ENCODE data around the gene TEKT3.

The TEKT3 gene

DNA sequence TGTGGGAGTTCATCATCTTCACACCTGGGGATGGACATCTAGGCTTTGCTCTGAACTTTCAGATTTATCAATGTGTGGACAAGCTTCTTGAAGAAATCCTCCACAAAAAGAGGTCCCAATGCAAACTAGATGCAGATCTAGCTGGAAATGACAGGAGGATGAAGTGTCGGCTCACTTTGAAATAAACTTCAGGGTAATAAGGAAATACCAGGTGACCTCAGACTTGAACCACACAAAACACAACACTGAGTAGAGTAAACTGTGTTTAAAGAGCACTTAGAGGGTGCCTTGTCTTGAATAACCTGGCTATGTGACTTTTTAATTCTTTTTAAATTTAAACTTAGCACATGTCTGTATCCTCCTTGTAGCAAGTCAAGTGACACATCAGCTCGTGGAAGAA lies 27.2 kb upstream of the TEKT3 start:
- TF ChIP-seq, protein P1, sequence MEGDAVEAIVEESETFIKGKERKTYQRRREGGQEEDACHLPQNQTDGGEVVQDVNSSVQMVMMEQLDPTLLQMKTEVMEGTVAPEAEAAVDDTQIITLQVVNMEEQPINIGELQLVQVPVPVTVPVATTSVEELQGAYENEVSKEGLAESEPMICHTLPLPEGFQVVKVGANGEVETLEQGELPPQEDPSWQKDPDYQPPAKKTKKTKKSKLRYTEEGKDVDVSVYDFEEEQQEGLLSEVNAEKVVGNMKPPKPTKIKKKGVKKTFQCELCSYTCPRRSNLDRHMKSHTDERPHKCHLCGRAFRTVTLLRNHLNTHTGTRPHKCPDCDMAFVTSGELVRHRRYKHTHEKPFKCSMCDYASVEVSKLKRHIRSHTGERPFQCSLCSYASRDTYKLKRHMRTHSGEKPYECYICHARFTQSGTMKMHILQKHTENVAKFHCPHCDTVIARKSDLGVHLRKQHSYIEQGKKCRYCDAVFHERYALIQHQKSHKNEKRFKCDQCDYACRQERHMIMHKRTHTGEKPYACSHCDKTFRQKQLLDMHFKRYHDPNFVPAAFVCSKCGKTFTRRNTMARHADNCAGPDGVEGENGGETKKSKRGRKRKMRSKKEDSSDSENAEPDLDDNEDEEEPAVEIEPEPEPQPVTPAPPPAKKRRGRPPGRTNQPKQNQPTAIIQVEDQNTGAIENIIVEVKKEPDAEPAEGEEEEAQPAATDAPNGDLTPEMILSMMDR (IDR thresholded peaks at IDR 0.05; ENCODE audit: low read depth, low read length, missing control alignments) = no peak
- DNase-seq (ENCODE audit: extremely low read depth, low read depth) = no peak

DNA sequence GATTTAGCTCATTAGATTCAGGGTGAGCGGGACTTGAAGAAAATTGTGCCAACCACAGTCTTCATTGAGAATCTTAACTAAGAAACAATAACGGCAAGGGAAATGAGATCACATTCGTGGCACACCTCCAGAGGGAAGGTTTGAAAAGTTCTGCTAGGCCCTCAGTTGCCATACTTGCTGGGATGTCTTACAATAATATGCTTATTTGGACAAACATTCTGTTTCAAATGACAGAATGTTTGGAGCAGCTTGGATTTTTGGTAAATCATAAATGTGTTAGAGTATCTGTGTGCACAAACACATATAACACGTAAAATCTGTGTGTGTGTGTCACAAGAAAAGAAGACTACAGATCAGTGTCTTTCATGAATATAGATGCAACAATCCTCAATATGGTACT lies 24.6 kb upstream of the TEKT3 start:
- TF ChIP-seq, protein P1 (IDR thresholded peaks at IDR 0.05; ENCODE audit: low read depth, low read length, missing control alignments) = no peak
- no peak overlapping the region for H3K4me3 ChIP-seq (replicated peaks; ENCODE audit: low read depth, low read length)
- no peak for DNase-seq (ENCODE audit: extremely low read depth, low read depth)

More for the DNA sequence above, 27.2 kb upstream of the TEKT3 start:
- no peak overlapping the region for H3K4me3 ChIP-seq (replicated peaks; ENCODE audit: low read depth, low read length)

DNA sequence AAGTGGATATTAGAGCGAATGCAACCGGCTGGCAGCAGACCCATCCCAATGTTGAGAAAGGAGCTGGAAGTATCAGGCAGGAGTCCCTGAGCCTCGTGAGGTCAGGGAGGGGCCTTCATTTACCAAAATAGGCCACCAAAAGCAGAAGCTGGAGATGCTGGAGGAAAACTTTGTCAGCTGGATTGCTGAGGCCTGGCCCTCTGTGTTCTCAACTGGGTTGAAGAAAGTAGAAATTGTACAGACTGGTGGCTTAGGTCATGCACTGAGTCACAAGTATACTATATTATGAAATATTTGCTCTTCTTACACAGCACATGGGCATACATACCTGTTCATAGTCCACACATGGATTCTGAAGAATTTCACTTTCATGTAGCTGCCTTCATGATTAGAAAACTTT lies 23.2 kb upstream of the TEKT3 start:
- DNase-seq (ENCODE audit: extremely low read depth, low read depth) = no peak
- no peak overlapping the region for H3K4me3 ChIP-seq (replicated peaks; ENCODE audit: low read depth, low read length)
- TF ChIP-seq, protein P1 (IDR thresholded peaks at IDR 0.05; ENCODE audit: low read depth, low read length, missing control alignments) = no peak

DNA sequence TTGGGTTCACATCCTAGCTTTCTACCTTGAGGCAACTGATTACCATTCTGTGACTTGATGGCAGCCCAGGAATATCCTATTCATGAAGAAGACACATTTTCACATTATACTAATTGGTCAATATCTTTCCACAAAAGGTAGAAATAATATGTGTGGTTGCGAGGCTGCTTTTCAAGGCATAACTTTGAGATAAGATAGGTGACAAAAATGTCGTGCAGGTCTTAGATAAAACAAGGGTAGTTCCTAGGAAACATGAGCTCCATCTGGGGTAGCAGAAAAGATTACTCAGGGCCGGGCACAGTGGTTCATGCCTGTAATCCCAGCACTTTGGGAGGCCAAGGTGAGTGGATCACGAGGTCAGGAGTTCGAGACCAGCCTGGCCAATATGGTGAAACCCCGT lies 22.3 kb upstream of the TEKT3 start:
- DNase-seq (ENCODE audit: extremely low read depth, low read depth) = no peak
- TF ChIP-seq, protein P1 (IDR thresholded peaks at IDR 0.05; ENCODE audit: low read depth, low read length, missing control alignments) = no peak
- H3K4me3 ChIP-seq (replicated peaks; ENCODE audit: low read depth, low read length) = no peak overlapping the region

DNA sequence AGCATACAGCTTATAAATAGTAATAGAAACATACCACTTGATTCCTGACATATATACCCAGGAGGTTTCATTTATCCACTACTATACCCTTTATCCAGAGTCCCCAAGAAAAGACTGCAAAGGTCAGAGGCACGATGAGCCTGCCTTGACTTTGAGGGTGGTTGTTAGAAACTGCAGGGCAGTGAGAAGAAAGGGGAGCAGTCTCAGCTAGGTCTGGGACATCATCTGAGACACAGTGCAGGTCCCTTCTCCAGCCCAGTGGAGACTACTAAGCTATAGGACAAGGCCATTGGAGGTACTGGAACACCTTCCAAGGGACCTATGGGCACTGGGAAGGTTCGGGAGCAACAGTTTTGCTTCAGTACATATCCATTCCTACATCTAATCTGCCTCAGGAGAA lies 20.2 kb upstream of the TEKT3 start:
- TF ChIP-seq, protein P1 (IDR thresholded peaks at IDR 0.05; ENCODE audit: low read depth, low read length, missing control alignments) = no peak
- DNase-seq (ENCODE audit: extremely low read depth, low read depth) = no peak
- no peak overlapping the region for H3K4me3 ChIP-seq (replicated peaks; ENCODE audit: low read depth, low read length)

DNA sequence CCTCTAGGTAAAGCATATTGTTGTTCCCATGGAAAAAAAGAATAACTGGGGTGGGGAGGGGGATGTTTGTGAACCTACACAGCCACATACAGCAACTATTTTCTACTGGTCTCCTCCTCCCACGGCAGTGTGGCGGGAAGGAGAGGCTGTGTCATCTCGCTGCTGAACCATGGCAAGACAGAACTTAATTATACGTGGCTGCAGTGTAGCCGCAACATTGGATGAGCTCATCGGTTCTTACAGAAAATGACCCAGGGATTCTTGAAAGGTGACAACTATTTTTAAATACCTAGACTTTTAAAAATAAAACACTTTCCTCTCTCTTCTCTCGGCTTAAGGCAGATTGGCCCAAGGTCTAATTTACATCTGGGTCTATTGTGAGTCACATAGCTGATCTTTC lies 19.8 kb upstream of the TEKT3 start:
- H3K4me3 ChIP-seq (replicated peaks; ENCODE audit: low read depth, low read length) = no peak overlapping the region
- no peak for DNase-seq (ENCODE audit: extremely low read depth, low read depth)
- TF ChIP-seq, protein P1 (IDR thresholded peaks at IDR 0.05; ENCODE audit: low read depth, low read length, missing control alignments) = no peak

DNA sequence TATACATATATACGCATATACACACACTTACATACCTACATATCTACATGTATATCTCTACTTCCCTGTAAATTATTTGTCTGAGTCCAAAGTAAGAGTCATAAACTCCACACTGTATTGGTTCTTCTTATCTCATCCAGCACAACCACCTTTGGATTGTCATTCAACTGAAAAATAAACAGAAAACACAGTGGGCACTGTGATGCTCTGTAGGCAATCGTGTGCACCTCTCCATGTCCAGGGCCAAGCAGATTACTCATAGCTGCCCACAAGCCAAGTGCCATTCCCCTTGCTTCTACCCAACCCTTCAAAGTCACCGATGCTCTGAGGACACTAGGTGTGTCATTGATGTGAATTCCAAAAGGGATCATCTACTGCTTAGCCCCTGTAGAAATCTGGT lies 12.9 kb upstream of the TEKT3 start:
- no peak for DNase-seq (ENCODE audit: extremely low read depth, low read depth)
- TF ChIP-seq, protein P1 (IDR thresholded peaks at IDR 0.05; ENCODE audit: low read depth, low read length, missing control alignments) = no peak
- no peak overlapping the region for H3K4me3 ChIP-seq (replicated peaks; ENCODE audit: low read depth, low read length)

Measured in HFF-Myc (cell line).